Activated naive CD8-positive, alpha-beta T cell treated with anti-CD3 and anti-CD28 coated beads, Interleukin-2, amount 50 U/mL, for 24 hours (primary cell): ENCODE results near the gene BAD.

Experiments used
- ATAC-seq: fragments of 150-1000 bp; cut with Tn5 transposase; one replicate; pipeline ENCODE4 v1.10.0; 2021
- DNase-seq: peaks from one replicate; pipeline ENCODE4 v3.0.0; 2021
- H3K27ac Mint-ChIP-seq: one replicate; pipeline ENCODE4 v1.8.0; 2021; ENCODE audit warnings: mild to moderate bottlenecking, mixed read lengths
- H3K27me3 Mint-ChIP-seq: one replicate; pipeline ENCODE4 v1.8.0; 2021; ENCODE audit warnings: mixed read lengths
- H3K36me3 Mint-ChIP-seq: one replicate; pipeline ENCODE4 v1.8.0; 2021; ENCODE audit warnings: low read depth, mixed read lengths
- H3K4me1 Mint-ChIP-seq: one replicate; pipeline ENCODE4 v1.8.0; 2021; ENCODE audit warnings: mixed read lengths
- H3K4me3 Mint-ChIP-seq: one replicate; pipeline ENCODE4 v1.8.0; 2021; ENCODE audit warnings: mild to moderate bottlenecking, moderate library complexity, mixed read lengths
- H3K9me3 Mint-ChIP-seq: one replicate; pipeline ENCODE4 v1.8.0; 2021; ENCODE audit warnings: mixed read lengths

BAD gene

GRCh38 chr11:64265176-64266160 lies 19.0 kb downstream of the BAD start:
- H3K27ac Mint-ChIP-seq, result no peak overlapping the region
- H3K27me3 Mint-ChIP-seq, result no peaks in the 10 kb centered on the region
- no peak for DNase-seq
- peaks cover 20% of the 10 kb centered on the region for H3K4me1 Mint-ChIP-seq
- no peak for ATAC-seq
- no peaks in the 10 kb centered on the region for H3K9me3 Mint-ChIP-seq
- H3K36me3 Mint-ChIP-seq, result peaks cover 9% of the 10 kb centered on the region
- no peak overlapping the region for H3K4me3 Mint-ChIP-seq

- no peak for DNase-seq
- H3K36me3 Mint-ChIP-seq, result peaks cover 8% of the 10 kb centered on the region
- no peaks in the 10 kb centered on the region for H3K27me3 Mint-ChIP-seq
- no peak overlapping the region for H3K27ac Mint-ChIP-seq
- H3K4me3 Mint-ChIP-seq, result no peak overlapping the region
- H3K9me3 Mint-ChIP-seq, result no peaks in the 10 kb centered on the region
- no peak for ATAC-seq
- H3K4me1 Mint-ChIP-seq, result peaks cover 25% of the 10 kb centered on the region
Observed at GRCh38 chr11:64264371-64264852, 20.1 kb downstream of the BAD start.

GRCh38 chr11:64263947-64264317 lies 20.5 kb downstream of the BAD start:
- no peak overlapping the region for H3K4me3 Mint-ChIP-seq
- peaks cover 6% of the 10 kb centered on the region for H3K36me3 Mint-ChIP-seq
- no peaks in the 10 kb centered on the region for H3K9me3 Mint-ChIP-seq
- H3K27me3 Mint-ChIP-seq, result no peaks in the 10 kb centered on the region
- H3K4me1 Mint-ChIP-seq, result peaks cover 24% of the 10 kb centered on the region
- ATAC-seq (no peak), DNase-seq (no peak)
- no peak overlapping the region for H3K27ac Mint-ChIP-seq

- H3K9me3 Mint-ChIP-seq, result no peaks in the 10 kb centered on the region
- no peak for ATAC-seq
- peaks cover 4% of the 10 kb centered on the region for H3K36me3 Mint-ChIP-seq
- no peak overlapping the region for H3K27ac Mint-ChIP-seq
- no peak overlapping the region for H3K4me3 Mint-ChIP-seq
- H3K4me1 Mint-ChIP-seq, result peaks cover 18% of the 10 kb centered on the region
- no peaks in the 10 kb centered on the region for H3K27me3 Mint-ChIP-seq
- DNase-seq, result no peak
Observed at GRCh38 chr11:64263021-64263946, 21.2 kb downstream of the BAD start.

- H3K27ac Mint-ChIP-seq, result no peak overlapping the region
- ATAC-seq (no peak), DNase-seq (no peak)
- H3K4me1 Mint-ChIP-seq, result peaks cover 11% of the 10 kb centered on the region
- H3K27me3 Mint-ChIP-seq, result no peaks in the 10 kb centered on the region
- H3K4me3 Mint-ChIP-seq, result no peak overlapping the region
- no peaks in the 10 kb centered on the region for H3K9me3 Mint-ChIP-seq
- peaks cover 3% of the 10 kb centered on the region for H3K36me3 Mint-ChIP-seq
Observed at GRCh38 chr11:64262271-64263002, 22.0 kb downstream of the BAD start.

- Mint-ChIP-seq H3K36me3 (peaks cover 3% of the 10 kb centered on the region), H3K4me1 (peaks cover 11% of the 10 kb centered on the region), H3K27me3 (no peaks in the 10 kb centered on the region), H3K9me3 (no peaks in the 10 kb centered on the region), H3K27ac (no peak overlapping the region), H3K4me3 (no peak overlapping the region)
- no peak for DNase-seq
- ATAC-seq, result no peak
Observed at GRCh38 chr11:64261556-64262080, 22.8 kb downstream of the BAD start.

GRCh38 chr11:64260147-64260708 lies 24.2 kb downstream of the BAD start:
- no peak overlapping the region for H3K27ac Mint-ChIP-seq
- H3K27me3 Mint-ChIP-seq, result no peaks in the 10 kb centered on the region
- H3K36me3 Mint-ChIP-seq, result peaks cover 3% of the 10 kb centered on the region
- ATAC-seq (peak; percentile 31), DNase-seq (no peak)
- H3K4me3 Mint-ChIP-seq, result no peak overlapping the region
- peaks cover 11% of the 10 kb centered on the region for H3K4me1 Mint-ChIP-seq
- no peaks in the 10 kb centered on the region for H3K9me3 Mint-ChIP-seq

GRCh38 chr11:64259533-64260067 lies 24.9 kb downstream of the BAD start:
- DNase-seq (no peak), ATAC-seq (peak; percentile 50)
- Mint-ChIP-seq H3K4me3 (no peak overlapping the region), H3K27ac (no peak overlapping the region), H3K9me3 (no peaks in the 10 kb centered on the region), H3K36me3 (peaks cover 3% of the 10 kb centered on the region), H3K27me3 (no peaks in the 10 kb centered on the region), H3K4me1 (peaks cover 11% of the 10 kb centered on the region)

- Mint-ChIP-seq H3K9me3 (no peaks in the 10 kb centered on the region), H3K4me1 (peaks cover 11% of the 10 kb centered on the region), H3K36me3 (peaks cover 3% of the 10 kb centered on the region), H3K27me3 (no peaks in the 10 kb centered on the region), H3K4me3 (no peak overlapping the region), H3K27ac (no peak overlapping the region)
- ATAC-seq (no peak), DNase-seq (no peak)
Observed at GRCh38 chr11:64258946-64259532, 25.4 kb downstream of the BAD start.

- H3K4me3 Mint-ChIP-seq, result no peak overlapping the region
- peaks cover 11% of the 10 kb centered on the region for H3K4me1 Mint-ChIP-seq
- ATAC-seq, result no peak
- no peaks in the 10 kb centered on the region for H3K27me3 Mint-ChIP-seq
- no peak overlapping the region for H3K27ac Mint-ChIP-seq
- H3K36me3 Mint-ChIP-seq, result peaks cover 3% of the 10 kb centered on the region
- no peaks in the 10 kb centered on the region for H3K9me3 Mint-ChIP-seq
- no peak for DNase-seq
Observed at GRCh38 chr11:64258356-64258755, 26.1 kb downstream of the BAD start.

GRCh38 chr11:64256300-64256699 lies 28.2 kb downstream of the BAD start:
- no peak for DNase-seq
- Mint-ChIP-seq H3K4me3 (no peak overlapping the region), H3K27me3 (no peaks in the 10 kb centered on the region), H3K27ac (no peak overlapping the region), H3K36me3 (peaks cover 3% of the 10 kb centered on the region), H3K4me1 (peaks cover 17% of the 10 kb centered on the region), H3K9me3 (no peaks in the 10 kb centered on the region)
- ATAC-seq, result no peak

GRCh38 chr11:64255135-64256128 lies 29.0 kb downstream of the BAD start:
- no peak for DNase-seq
- no peak for ATAC-seq
- Mint-ChIP-seq H3K36me3 (peaks cover 3% of the 10 kb centered on the region), H3K4me1 (peaks cover 21% of the 10 kb centered on the region), H3K27me3 (no peaks in the 10 kb centered on the region), H3K9me3 (no peaks in the 10 kb centered on the region), H3K4me3 (no peak overlapping the region), H3K27ac (no peak overlapping the region)
